ENCODE results near the gene NPDC1.

DNA sequence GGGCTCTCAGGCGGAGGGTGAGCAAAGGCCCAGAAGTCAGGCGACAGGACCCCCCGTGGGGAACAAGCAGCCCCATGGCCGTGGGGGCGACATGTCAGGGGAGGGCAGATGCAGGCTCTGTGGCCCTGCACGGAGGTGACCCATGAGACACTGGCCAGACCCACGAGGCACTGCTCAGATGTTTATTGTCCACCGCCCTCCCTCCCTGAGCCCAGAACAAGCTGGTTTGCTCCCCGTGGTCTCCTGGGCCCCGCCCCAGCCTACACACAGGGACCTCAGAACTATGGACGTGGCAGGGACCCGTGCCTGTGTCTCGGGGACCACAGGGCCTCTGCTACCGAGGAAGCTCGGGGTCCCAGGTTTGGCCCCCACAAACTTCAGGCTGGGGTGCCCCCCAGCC is 16.0 kb downstream of the NPDC1 start:
- TF ChIP-seq, protein P1, sequence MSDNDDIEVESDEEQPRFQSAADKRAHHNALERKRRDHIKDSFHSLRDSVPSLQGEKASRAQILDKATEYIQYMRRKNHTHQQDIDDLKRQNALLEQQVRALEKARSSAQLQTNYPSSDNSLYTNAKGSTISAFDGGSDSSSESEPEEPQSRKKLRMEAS (IDR thresholded peaks at IDR 0.05) = no peak
- TF ChIP-seq, protein P2, sequence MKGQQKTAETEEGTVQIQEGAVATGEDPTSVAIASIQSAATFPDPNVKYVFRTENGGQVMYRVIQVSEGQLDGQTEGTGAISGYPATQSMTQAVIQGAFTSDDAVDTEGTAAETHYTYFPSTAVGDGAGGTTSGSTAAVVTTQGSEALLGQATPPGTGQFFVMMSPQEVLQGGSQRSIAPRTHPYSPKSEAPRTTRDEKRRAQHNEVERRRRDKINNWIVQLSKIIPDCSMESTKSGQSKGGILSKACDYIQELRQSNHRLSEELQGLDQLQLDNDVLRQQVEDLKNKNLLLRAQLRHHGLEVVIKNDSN (IDR thresholded peaks at IDR 0.05) = no peak
- TF ChIP-seq EP300 (IDR thresholded peaks at IDR 0.05; ENCODE audit: borderline replicate concordance) (no peak), ZBTB7A (IDR thresholded peaks at IDR 0.05; ENCODE audit: low read depth) (no peak), EGR1 (IDR thresholded peaks at IDR 0.05) (no peak), RAD21 (IDR thresholded peaks at IDR 0.05; ENCODE audit: low read depth) (no peak)
- TF ChIP-seq, protein P3, sequence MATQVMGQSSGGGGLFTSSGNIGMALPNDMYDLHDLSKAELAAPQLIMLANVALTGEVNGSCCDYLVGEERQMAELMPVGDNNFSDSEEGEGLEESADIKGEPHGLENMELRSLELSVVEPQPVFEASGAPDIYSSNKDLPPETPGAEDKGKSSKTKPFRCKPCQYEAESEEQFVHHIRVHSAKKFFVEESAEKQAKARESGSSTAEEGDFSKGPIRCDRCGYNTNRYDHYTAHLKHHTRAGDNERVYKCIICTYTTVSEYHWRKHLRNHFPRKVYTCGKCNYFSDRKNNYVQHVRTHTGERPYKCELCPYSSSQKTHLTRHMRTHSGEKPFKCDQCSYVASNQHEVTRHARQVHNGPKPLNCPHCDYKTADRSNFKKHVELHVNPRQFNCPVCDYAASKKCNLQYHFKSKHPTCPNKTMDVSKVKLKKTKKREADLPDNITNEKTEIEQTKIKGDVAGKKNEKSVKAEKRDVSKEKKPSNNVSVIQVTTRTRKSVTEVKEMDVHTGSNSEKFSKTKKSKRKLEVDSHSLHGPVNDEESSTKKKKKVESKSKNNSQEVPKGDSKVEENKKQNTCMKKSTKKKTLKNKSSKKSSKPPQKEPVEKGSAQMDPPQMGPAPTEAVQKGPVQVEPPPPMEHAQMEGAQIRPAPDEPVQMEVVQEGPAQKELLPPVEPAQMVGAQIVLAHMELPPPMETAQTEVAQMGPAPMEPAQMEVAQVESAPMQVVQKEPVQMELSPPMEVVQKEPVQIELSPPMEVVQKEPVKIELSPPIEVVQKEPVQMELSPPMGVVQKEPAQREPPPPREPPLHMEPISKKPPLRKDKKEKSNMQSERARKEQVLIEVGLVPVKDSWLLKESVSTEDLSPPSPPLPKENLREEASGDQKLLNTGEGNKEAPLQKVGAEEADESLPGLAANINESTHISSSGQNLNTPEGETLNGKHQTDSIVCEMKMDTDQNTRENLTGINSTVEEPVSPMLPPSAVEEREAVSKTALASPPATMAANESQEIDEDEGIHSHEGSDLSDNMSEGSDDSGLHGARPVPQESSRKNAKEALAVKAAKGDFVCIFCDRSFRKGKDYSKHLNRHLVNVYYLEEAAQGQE (IDR thresholded peaks at IDR 0.05; ENCODE audit: low read depth) = no peak

All from Ishikawa (cell line).